Stimulated activated naive B cell treated with anti-CD40 and anti-IgM and Interleukin-4, amounts not matched to agents 10 μg/mL and 1 μg/mL and 100 μg/mL, for 72 hours (primary cell): ENCODE results near the gene NUBP1.
"Not testable (repeated sequence)": the region's sequence is repeated elsewhere in the genome, so short reads cannot be mapped to it uniquely, and the experiment has no call there.

ENCODE experiments used
- ATAC-seq, 2 donors: fragments of 150-1000 bp; cut with Tn5 transposase; replicated peaks; 2 replicates each; pipeline ENCODE4 v1.10.0; 2021; ENCODE audit warnings: moderate library complexity in 1 of 2
- DNase-seq: peaks from one replicate; pipeline ENCODE4 v3.0.0; 2021
- H3K27ac Mint-ChIP-seq: one replicate; pipeline ENCODE4 v1.8.0; 2022; ENCODE audit warnings: mild to moderate bottlenecking, mixed read lengths
- H3K27me3 Mint-ChIP-seq, 2 donors: one replicate each; pipeline ENCODE4 v1.8.0; 2022; ENCODE audit warnings: mixed read lengths in 2 of 2
- H3K36me3 Mint-ChIP-seq, 2 donors: one replicate each; pipeline ENCODE4 v1.8.0; 2022; ENCODE audit warnings: mixed read lengths in 2 of 2, mild to moderate bottlenecking in 1 of 2
- H3K4me1 Mint-ChIP-seq, 2 donors: one replicate each; pipeline ENCODE4 v1.8.0; 2022; ENCODE audit warnings: mixed read lengths in 2 of 2, mild to moderate bottlenecking in 1 of 2
- H3K4me3 Mint-ChIP-seq, 2 donors: one replicate each; pipeline ENCODE4 v1.8.0; 2022; ENCODE audit warnings: mild to moderate bottlenecking in 2 of 2, mixed read lengths in 2 of 2, moderate library complexity in 1 of 2
- H3K9me3 Mint-ChIP-seq, 2 donors: one replicate each; pipeline ENCODE4 v1.8.0; 2022; ENCODE audit warnings: mixed read lengths in 2 of 2, mild to moderate bottlenecking in 1 of 2

NUBP1 gene

GRCh38 chr16:10740845-10741208 lies 2.8 kb upstream of the NUBP1 start:
- peaks cover 0 to 1% of the 10 kb centered on the region in 2 donors for H3K9me3 Mint-ChIP-seq
- H3K27me3 Mint-ChIP-seq = no peaks in the 10 kb centered on the region
- H3K27ac Mint-ChIP-seq = peak overlapping the region; percentile 83
- no peak overlapping the region for H3K4me3 Mint-ChIP-seq
- peaks cover 50 to 78% of the 10 kb centered on the region in 2 donors for H3K4me1 Mint-ChIP-seq
- peaks cover 19 to 28% of the 10 kb centered on the region in 2 donors for H3K36me3 Mint-ChIP-seq
- ATAC-seq = no peak
- no peak for DNase-seq

GRCh38 chr16:10741249-10741648 lies 2.4 kb upstream of the NUBP1 start:
- Mint-ChIP-seq H3K4me1 (peaks cover 53 to 82% of the 10 kb centered on the region in 2 donors), H3K27ac (peak overlapping the region; percentile 83), H3K36me3 (peaks cover 20 to 32% of the 10 kb centered on the region in 2 donors)
- not testable (repeated sequence) for DNase-seq, H3K9me3 Mint-ChIP-seq, ATAC-seq, H3K4me3 Mint-ChIP-seq, H3K27me3 Mint-ChIP-seq

GRCh38 chr16:10741844-10742243 lies 1.8 kb upstream of the NUBP1 start:
- Mint-ChIP-seq H3K36me3 (peaks cover 21 to 38% of the 10 kb centered on the region in 2 donors), H3K9me3 (peaks cover 0 to 1% of the 10 kb centered on the region in 2 donors), H3K4me1 (peaks cover 54 to 87% of the 10 kb centered on the region in 2 donors), H3K27ac (peak overlapping the region; percentile 73), H3K4me3 (no peak overlapping the region), H3K27me3 (no peaks in the 10 kb centered on the region)
- ATAC-seq = no peak
- DNase-seq = no peak

- Mint-ChIP-seq H3K27ac (peak overlapping the region; percentile 99), H3K36me3 (peaks cover 31 to 43% of the 10 kb centered on the region in 2 donors), H3K9me3 (peaks cover 0 to 1% of the 10 kb centered on the region in 2 donors), H3K4me1 (peaks cover 52 to 85% of the 10 kb centered on the region in 2 donors), H3K27me3 (no peaks in the 10 kb centered on the region), H3K4me3 (peak overlapping the region; percentile 91 to 92)
- ATAC-seq (no peak), DNase-seq (no peak)
These were observed 424 bp upstream of the NUBP1 start for GRCh38 chr16:10743227-10743609.

DNA sequence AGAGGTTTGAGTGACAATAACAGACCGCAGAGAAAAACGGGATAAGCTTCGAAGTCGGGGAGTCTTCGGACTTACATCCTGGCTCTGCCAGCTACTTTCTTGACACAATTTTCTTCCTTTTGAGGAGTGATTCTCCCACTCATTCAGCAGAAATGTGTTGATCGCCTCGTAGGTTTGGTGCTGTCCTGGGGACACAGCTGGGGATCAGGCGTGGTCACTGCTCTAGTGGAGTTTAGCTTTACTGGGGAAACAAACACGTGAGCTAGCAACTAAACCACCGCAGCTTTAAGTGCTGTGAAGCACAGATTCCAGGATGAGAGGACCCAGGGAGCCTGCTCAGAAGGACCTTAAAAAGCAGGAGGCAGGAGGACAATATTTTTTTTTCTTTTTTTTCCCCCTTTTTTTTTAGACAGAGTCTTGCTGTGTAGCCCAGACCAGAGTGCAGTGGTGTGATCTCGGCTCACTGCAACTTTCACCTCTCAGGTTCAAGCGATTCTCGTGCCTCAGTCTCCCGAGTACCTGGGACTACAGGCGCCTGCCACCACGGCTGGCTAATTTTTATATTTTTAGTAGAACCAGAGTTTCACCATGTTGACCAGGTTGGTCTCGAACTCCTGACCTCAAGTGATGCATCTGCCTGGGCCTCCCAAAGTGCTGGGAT lies 858 bp downstream of the NUBP1 start:
- no peaks in the 10 kb centered on the region for H3K27me3 Mint-ChIP-seq
- H3K9me3 Mint-ChIP-seq = peaks cover 0 to 1% of the 10 kb centered on the region in 2 donors
- peaks cover 52 to 87% of the 10 kb centered on the region in 2 donors for H3K4me1 Mint-ChIP-seq
- peak; percentile 11 for ATAC-seq
- H3K4me3 Mint-ChIP-seq = peak overlapping the region; percentile 91 to 92
- H3K36me3 Mint-ChIP-seq = peaks cover 41 to 53% of the 10 kb centered on the region in 2 donors
- peak overlapping the region; percentile 99 for H3K27ac Mint-ChIP-seq
- no peak for DNase-seq

GRCh38 chr16:10745841-10746240 lies 2.2 kb downstream of the NUBP1 start:
- DNase-seq (no peak), ATAC-seq (no peak)
- peak overlapping the region; percentile 48 for H3K27ac Mint-ChIP-seq
- H3K9me3 Mint-ChIP-seq = peaks cover 0 to 1% of the 10 kb centered on the region in 2 donors
- peak overlapping the region; percentile 35 to 91 for H3K4me3 Mint-ChIP-seq
- H3K4me1 Mint-ChIP-seq = peaks cover 43 to 86% of the 10 kb centered on the region in 2 donors
- H3K36me3 Mint-ChIP-seq = peaks cover 43 to 49% of the 10 kb centered on the region in 2 donors
- H3K27me3 Mint-ChIP-seq = no peaks in the 10 kb centered on the region

DNA sequence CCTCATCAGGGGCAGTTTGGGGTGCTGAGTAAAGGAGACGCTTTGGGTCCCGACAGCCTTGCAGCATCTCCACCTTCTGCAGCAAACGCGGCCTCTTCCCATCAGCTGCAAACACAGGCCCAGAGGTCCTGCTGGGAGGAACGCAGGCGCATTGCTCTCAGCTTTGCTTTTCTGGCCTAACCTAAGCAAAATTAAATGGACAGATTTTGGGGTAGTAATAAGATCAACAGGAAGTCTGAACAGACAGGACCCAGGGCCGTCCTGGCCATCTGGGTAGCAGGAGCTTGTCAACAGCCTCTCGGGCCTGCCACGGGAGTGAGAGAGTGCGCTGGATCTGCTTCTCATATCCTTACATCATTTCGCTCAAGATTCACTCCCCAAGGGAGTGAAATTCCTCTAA lies 7.2 kb downstream of the NUBP1 start:
- ATAC-seq (peak in 1 of 2 donors; percentile 0), DNase-seq (no peak)
- Mint-ChIP-seq H3K9me3 (no peaks in the 10 kb centered on the region), H3K27me3 (no peaks in the 10 kb centered on the region), H3K27ac (peak overlapping the region; percentile 94), H3K4me1 (peaks cover 61 to 91% of the 10 kb centered on the region in 2 donors), H3K4me3 (peak overlapping the region in 1 of 2 donors; percentile 6), H3K36me3 (peaks cover 64 to 75% of the 10 kb centered on the region in 2 donors)

- Mint-ChIP-seq H3K4me3 (peak overlapping the region; percentile 6 to 7), H3K36me3 (peaks cover 66 to 73% of the 10 kb centered on the region in 2 donors)
- ATAC-seq = peak; percentile 50 to 59
These were observed 7.7 kb downstream of the NUBP1 start for GRCh38 chr16:10751291-10751697.

DNA sequence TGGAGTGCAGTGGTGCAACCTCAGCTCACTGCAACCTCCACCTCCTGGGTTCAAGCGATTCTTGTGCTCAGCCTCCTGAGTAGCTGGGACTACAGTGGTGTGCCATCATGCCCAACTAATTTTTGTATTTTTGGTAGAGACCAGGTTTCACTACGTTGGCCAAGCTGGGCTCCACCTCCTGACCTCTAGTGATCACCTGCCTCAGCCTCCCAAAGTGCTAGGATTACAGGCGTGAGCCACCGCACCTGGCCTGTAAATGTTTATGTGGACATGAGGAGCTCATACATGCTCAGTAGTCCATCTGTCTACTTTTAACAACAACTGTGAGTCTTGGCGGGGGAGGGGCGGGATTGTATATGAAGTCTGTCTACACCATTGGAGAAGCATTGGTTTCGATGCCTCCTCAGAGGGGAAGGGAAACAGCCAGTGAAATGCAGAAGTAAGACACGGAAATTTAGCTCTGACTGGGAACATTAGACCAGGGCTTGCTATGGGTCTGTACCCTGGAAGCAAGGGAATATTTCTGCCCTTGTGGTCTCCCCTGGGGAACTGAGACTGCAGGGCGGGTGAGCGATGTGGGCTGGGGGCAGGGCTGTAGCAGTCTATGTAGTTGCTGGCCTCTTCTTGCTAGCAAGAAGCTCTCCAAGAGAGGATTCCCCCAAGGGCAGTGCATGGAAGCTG lies 9.3 kb downstream of the NUBP1 start:
- H3K36me3 Mint-ChIP-seq = peaks cover 70 to 81% of the 10 kb centered on the region in 2 donors
- H3K9me3 Mint-ChIP-seq = no peaks in the 10 kb centered on the region
- H3K4me3 Mint-ChIP-seq = peak overlapping the region; percentile 76 to 82
- no peaks in the 10 kb centered on the region for H3K27me3 Mint-ChIP-seq
- ATAC-seq (peak; percentile 81 to 87), DNase-seq (peak; percentile 80)
- peak overlapping the region; percentile 94 for H3K27ac Mint-ChIP-seq
- H3K4me1 Mint-ChIP-seq = peaks cover 55 to 78% of the 10 kb centered on the region in 2 donors

More at GRCh38 chr16:10751291-10751697, 7.7 kb downstream of the NUBP1 start:
- peaks cover 58 to 90% of the 10 kb centered on the region in 2 donors for H3K4me1 Mint-ChIP-seq
- H3K27ac Mint-ChIP-seq = peak overlapping the region; percentile 94
- no peaks in the 10 kb centered on the region for H3K27me3 Mint-ChIP-seq
- peak; percentile 55 for DNase-seq
- no peaks in the 10 kb centered on the region for H3K9me3 Mint-ChIP-seq

- Mint-ChIP-seq H3K27me3 (no peaks in the 10 kb centered on the region), H3K27ac (peak overlapping the region; percentile 94), H3K4me3 (peak overlapping the region; percentile 76 to 82), H3K9me3 (no peaks in the 10 kb centered on the region), H3K4me1 (peaks cover 52 to 71% of the 10 kb centered on the region in 2 donors), H3K36me3 (peaks cover 68 to 77% of the 10 kb centered on the region in 2 donors)
- DNase-seq = no peak
- ATAC-seq = no peak
These were observed 10.0 kb downstream of the NUBP1 start for GRCh38 chr16:10753670-10754069.

DNA sequence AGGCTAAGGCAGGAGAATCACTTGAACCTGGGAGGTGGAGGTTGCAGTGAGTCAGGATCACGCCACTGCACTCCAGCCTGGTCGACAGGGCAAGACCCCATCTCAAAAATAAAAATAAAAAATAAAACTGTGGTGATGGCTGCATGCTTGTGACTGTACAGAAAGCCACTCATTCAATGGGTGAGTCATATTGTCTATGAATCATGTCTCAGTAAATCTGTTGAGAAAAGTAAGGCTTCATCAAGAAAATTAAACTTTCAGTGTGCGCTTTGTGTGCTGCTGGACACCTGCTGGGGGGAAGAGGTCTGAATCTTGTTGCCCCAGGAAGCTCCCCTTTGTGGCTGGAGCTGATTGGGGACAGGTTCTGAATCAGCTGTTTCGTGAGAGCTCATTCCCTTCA lies 11.3 kb downstream of the NUBP1 start:
- no peak for DNase-seq

DNA sequence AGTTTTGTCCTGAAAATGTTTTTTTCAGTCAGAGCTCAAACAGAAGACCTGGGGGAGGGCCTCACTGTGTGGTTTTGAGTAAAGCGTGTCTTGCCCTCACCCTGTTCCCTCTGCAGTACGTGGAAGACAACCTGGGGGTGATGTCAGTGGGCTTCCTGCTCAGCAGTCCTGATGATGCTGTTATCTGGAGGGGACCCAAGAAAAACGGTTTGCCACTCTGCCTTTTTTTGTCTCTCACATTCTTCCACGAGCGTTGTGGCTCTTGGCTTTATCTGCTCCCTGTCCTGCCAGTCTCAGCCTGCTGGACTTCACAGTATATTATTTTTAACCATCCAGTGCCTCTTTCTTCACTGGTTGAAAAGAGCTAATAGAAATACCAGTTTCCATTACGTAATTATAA lies 12.9 kb downstream of the NUBP1 start:
- peaks cover 74 to 86% of the 10 kb centered on the region in 2 donors for H3K36me3 Mint-ChIP-seq
- no peak overlapping the region for H3K4me3 Mint-ChIP-seq
- H3K4me1 Mint-ChIP-seq = peaks cover 45 to 67% of the 10 kb centered on the region in 2 donors
- no peak for DNase-seq
- H3K27me3 Mint-ChIP-seq = no peaks in the 10 kb centered on the region
- H3K27ac Mint-ChIP-seq = no peak overlapping the region
- H3K9me3 Mint-ChIP-seq = no peaks in the 10 kb centered on the region
- ATAC-seq = no peak

More for the DNA sequence above, 11.3 kb downstream of the NUBP1 start:
- Mint-ChIP-seq H3K4me1 (peaks cover 49 to 66% of the 10 kb centered on the region in 2 donors), H3K27ac (peak overlapping the region; percentile 81), H3K4me3 (no peak overlapping the region), H3K27me3 (no peaks in the 10 kb centered on the region), H3K36me3 (peaks cover 69 to 83% of the 10 kb centered on the region in 2 donors), H3K9me3 (no peaks in the 10 kb centered on the region)
- ATAC-seq = no peak

GRCh38 chr16:10760858-10761257 lies 17.2 kb downstream of the NUBP1 start:
- H3K36me3 Mint-ChIP-seq = peaks cover 83 to 87% of the 10 kb centered on the region in 2 donors
- H3K9me3 Mint-ChIP-seq = peaks cover 0 to 2% of the 10 kb centered on the region in 2 donors
- H3K4me1 Mint-ChIP-seq = peaks cover 36 to 61% of the 10 kb centered on the region in 2 donors
- H3K27ac Mint-ChIP-seq = peak overlapping the region; percentile 31
- H3K4me3 Mint-ChIP-seq = no peak overlapping the region
- no peaks in the 10 kb centered on the region for H3K27me3 Mint-ChIP-seq
- ATAC-seq (no peak), DNase-seq (no peak)

DNA sequence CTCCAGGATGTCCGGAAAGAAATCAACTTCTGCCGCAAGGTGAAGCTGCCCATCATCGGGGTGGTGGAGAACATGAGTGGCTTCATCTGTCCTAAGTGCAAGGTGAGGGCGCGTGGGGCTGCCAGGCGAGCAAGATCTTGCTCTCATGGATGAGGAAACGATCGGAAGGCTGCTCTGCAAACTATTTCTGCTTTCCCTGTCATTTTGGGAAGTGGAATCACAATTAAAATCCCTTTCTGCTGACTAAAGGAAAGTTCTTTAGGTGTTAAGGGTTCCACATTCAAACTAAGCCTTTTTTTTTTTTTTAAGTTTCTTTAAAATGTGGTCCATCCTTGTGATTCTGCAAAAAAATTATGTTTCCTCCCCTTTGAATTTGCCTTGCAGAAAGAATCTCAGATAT lies 17.7 kb downstream of the NUBP1 start:
- Mint-ChIP-seq H3K27me3 (no peaks in the 10 kb centered on the region), H3K27ac (no peak overlapping the region), H3K36me3 (peaks cover 85 to 88% of the 10 kb centered on the region in 2 donors), H3K9me3 (peaks cover 0 to 2% of the 10 kb centered on the region in 2 donors), H3K4me1 (peaks cover 42 to 63% of the 10 kb centered on the region in 2 donors), H3K4me3 (no peak overlapping the region)
- no peak for DNase-seq
- ATAC-seq = no peak
